Chondrocyte (in vitro differentiated cells): ENCODE results near the gene FGF12. TPM values are rescaled to one million over a fixed set of nuclear protein-coding genes. Genes with fewer than 3 reads are reported as not detected.

Source experiments
- DNase-seq: peaks from one replicate; pipeline ENCODE4 v3.0.0; 2021; ENCODE audit warnings: mixed read lengths, low spot score
- H3K27ac Mint-ChIP-seq: one replicate; pipeline ENCODE4 v1.8.0; 2021; ENCODE audit warnings: mild to moderate bottlenecking, moderate library complexity, mixed read lengths; ENCODE audit not compliant: unreplicated experiment
- H3K27me3 Mint-ChIP-seq: 2 replicates; pipeline ENCODE4 v1.8.0; 2021; ENCODE audit warnings: low read depth, mixed read lengths
- H3K36me3 Mint-ChIP-seq: 2 replicates; pipeline ENCODE4 v1.8.0; 2021; ENCODE audit warnings: low read depth, mixed read lengths
- H3K4me1 Mint-ChIP-seq: 2 replicates; pipeline ENCODE4 v1.8.0; 2021; ENCODE audit warnings: low read depth, mild to moderate bottlenecking, mixed read lengths
- H3K4me3 Mint-ChIP-seq: one replicate; pipeline ENCODE4 v1.8.0; 2021; ENCODE audit warnings: mild to moderate bottlenecking, moderate library complexity, mixed read lengths; ENCODE audit not compliant: unreplicated experiment
- H3K9me3 Mint-ChIP-seq: 2 replicates; pipeline ENCODE4 v1.8.0; 2021; ENCODE audit warnings: low read depth, mixed read lengths
- total RNA-seq: library from RNA; stranded (reverse); gene quantifications from 3 replicates; pipeline ENCODE4 v1.2.1, GENCODE V29; 2021
- TF ChIP-seq, protein P1 (sequence below): fragments of 200-600 bp; sonication (generic); IDR thresholded peaks from 2 replicates; pipeline ENCODE4 v1.5.0; 2021; ENCODE audit warnings: antibody characterized with exemption, mild to moderate bottlenecking, moderate library complexity

The FGF12 gene
- total RNA-seq, 1 donor from 2014 or later: 0.15 TPM

- no peak for DNase-seq
- H3K27ac Mint-ChIP-seq: no peak overlapping the region
- no peaks in the 10 kb centered on the region for H3K9me3 Mint-ChIP-seq
- no peaks in the 10 kb centered on the region for H3K36me3 Mint-ChIP-seq
- no peaks in the 10 kb centered on the region for H3K4me1 Mint-ChIP-seq
- no peak overlapping the region for H3K4me3 Mint-ChIP-seq
- TF ChIP-seq, protein P1, sequence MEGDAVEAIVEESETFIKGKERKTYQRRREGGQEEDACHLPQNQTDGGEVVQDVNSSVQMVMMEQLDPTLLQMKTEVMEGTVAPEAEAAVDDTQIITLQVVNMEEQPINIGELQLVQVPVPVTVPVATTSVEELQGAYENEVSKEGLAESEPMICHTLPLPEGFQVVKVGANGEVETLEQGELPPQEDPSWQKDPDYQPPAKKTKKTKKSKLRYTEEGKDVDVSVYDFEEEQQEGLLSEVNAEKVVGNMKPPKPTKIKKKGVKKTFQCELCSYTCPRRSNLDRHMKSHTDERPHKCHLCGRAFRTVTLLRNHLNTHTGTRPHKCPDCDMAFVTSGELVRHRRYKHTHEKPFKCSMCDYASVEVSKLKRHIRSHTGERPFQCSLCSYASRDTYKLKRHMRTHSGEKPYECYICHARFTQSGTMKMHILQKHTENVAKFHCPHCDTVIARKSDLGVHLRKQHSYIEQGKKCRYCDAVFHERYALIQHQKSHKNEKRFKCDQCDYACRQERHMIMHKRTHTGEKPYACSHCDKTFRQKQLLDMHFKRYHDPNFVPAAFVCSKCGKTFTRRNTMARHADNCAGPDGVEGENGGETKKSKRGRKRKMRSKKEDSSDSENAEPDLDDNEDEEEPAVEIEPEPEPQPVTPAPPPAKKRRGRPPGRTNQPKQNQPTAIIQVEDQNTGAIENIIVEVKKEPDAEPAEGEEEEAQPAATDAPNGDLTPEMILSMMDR: no peak
- H3K27me3 Mint-ChIP-seq: peaks cover 4% of the 10 kb centered on the region
Observed at GRCh38 chr3:192489579-192489978, 237.8 kb downstream of the FGF12 start.

- no peaks in the 10 kb centered on the region for H3K36me3 Mint-ChIP-seq
- H3K4me1 Mint-ChIP-seq: no peaks in the 10 kb centered on the region
- TF ChIP-seq, protein P1: no peak
- no peak for DNase-seq
- H3K4me3 Mint-ChIP-seq: no peak overlapping the region
- peaks cover 7% of the 10 kb centered on the region for H3K27me3 Mint-ChIP-seq
- no peaks in the 10 kb centered on the region for H3K9me3 Mint-ChIP-seq
- no peak overlapping the region for H3K27ac Mint-ChIP-seq
Observed at GRCh38 chr3:192487033-192487432, 240.3 kb downstream of the FGF12 start.

DNA sequence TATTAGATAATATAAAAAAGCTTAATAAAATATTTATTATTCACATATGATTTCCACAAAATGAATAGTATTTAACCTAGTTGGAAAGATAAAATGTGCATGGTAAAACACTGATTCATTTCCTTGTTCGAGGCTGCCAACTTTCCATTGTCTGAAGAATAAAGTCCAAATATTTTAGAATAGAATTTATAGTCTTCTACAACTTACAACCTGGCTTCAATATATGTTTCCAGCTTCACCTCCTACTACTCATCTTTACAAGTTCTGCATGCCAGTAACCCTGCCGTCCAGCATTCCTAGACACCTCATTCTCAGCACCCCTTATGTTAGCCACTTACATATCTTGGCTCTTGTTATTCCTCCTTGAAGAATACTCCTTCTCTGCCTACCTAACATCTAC lies 244.5 kb downstream of the FGF12 start:
- H3K4me1 Mint-ChIP-seq: no peaks in the 10 kb centered on the region
- DNase-seq: no peak
- H3K36me3 Mint-ChIP-seq: no peaks in the 10 kb centered on the region
- H3K27ac Mint-ChIP-seq: no peak overlapping the region
- TF ChIP-seq, protein P1: no peak
- H3K9me3 Mint-ChIP-seq: no peaks in the 10 kb centered on the region
- peaks cover 10% of the 10 kb centered on the region for H3K27me3 Mint-ChIP-seq
- no peak overlapping the region for H3K4me3 Mint-ChIP-seq

- TF ChIP-seq, protein P1: no peak
- DNase-seq: no peak
- H3K27ac Mint-ChIP-seq: no peak overlapping the region
- no peaks in the 10 kb centered on the region for H3K4me1 Mint-ChIP-seq
- peaks cover 10% of the 10 kb centered on the region for H3K27me3 Mint-ChIP-seq
- no peaks in the 10 kb centered on the region for H3K36me3 Mint-ChIP-seq
- no peaks in the 10 kb centered on the region for H3K9me3 Mint-ChIP-seq
- no peak overlapping the region for H3K4me3 Mint-ChIP-seq
Observed at GRCh38 chr3:192482391-192482790, 244.9 kb downstream of the FGF12 start.

DNA sequence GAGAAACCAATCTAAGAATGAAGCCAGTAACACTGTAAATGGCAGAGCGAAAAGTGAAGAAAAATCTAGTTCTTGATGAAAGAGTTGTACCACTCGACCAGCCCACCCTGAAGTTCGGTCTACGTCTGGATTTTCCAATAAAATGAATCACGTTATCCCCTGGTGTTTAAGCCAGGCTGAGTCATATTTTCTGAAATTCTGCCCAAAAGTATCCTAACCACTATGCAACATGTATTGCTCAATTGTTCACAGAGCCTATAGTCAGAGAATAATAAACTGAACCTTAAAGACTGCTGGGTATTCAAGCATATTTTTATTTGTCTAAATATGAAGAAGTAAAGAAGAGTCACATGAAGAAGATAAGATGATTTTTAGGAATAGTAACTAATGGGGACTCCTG lies 245.7 kb downstream of the FGF12 start:
- DNase-seq: no peak
- no peaks in the 10 kb centered on the region for H3K36me3 Mint-ChIP-seq
- peaks cover 10% of the 10 kb centered on the region for H3K27me3 Mint-ChIP-seq
- H3K4me1 Mint-ChIP-seq: no peaks in the 10 kb centered on the region
- H3K27ac Mint-ChIP-seq: no peak overlapping the region
- TF ChIP-seq, protein P1: no peak
- H3K4me3 Mint-ChIP-seq: no peak overlapping the region
- no peaks in the 10 kb centered on the region for H3K9me3 Mint-ChIP-seq
